T-helper 9 cell (primary cell): ENCODE measurements around the gene CTNS.

Experiments used
- DNase-seq: peaks from one replicate; pipeline ENCODE4 v3.0.0-alpha.2; 2020
- total RNA-seq, 2 donors: gene quantifications; one replicate each; lab custom pipeline; 2026; lab: John Stamatoyannopoulos, UW

The CTNS gene
- 9.4 to 23.0 reads per million in 2 donors for total RNA-seq

- DNase-seq = peak; percentile 92
These were observed at the start of gene CTNS, which contains the start of gene SHPK for GRCh38 chr17:3636154-3636907. Gene CTNS, plus strand, starts transcription at chr17:3636760. Its CDS starts 3,447 bp downstream, at chr17:3640207. Gene SHPK, minus strand, starts transcription at chr17:3636250. Its CDS starts 31 bp downstream, at chr17:3636219.

GRCh38 chr17:3589784-3590183 lies 46.8 kb upstream of the CTNS start:
- DNase-seq = no peak

GRCh38 chr17:3590231-3590630 lies 46.3 kb upstream of the CTNS start:
- DNase-seq = no peak

GRCh38 chr17:3590768-3591167 lies 45.8 kb upstream of the CTNS start:
- DNase-seq = no peak

GRCh38 chr17:3592216-3592860 lies 44.2 kb upstream of the CTNS start:
- DNase-seq = no peak

- DNase-seq = no peak
These were observed 43.2 kb upstream of the CTNS start for GRCh38 chr17:3593384-3593783.

GRCh38 chr17:3594051-3594800 lies 42.3 kb upstream of the CTNS start:
- DNase-seq = no peak

- DNase-seq = no peak
These were observed 41.6 kb upstream of the CTNS start for GRCh38 chr17:3594976-3595375.

- DNase-seq = no peak
These were observed 39.6 kb upstream of the CTNS start for GRCh38 chr17:3596804-3597464.

- no peak for DNase-seq
These were observed 38.5 kb upstream of the CTNS start for GRCh38 chr17:3598078-3598477.

- DNase-seq = no peak
These were observed 35.9 kb upstream of the CTNS start for GRCh38 chr17:3600529-3601205.

GRCh38 chr17:3602499-3602898 lies 34.1 kb upstream of the CTNS start:
- DNase-seq = no peak

- no peak for DNase-seq
These were observed 33.3 kb upstream of the CTNS start for GRCh38 chr17:3603119-3603869.

GRCh38 chr17:3603870-3604259 lies 32.7 kb upstream of the CTNS start:
- DNase-seq = no peak

GRCh38 chr17:3609689-3610088 lies 26.9 kb upstream of the CTNS start:
- no peak for DNase-seq

- no peak for DNase-seq
These were observed 26.0 kb upstream of the CTNS start for GRCh38 chr17:3610523-3610922.

- DNase-seq = no peak
These were observed 23.4 kb upstream of the CTNS start for GRCh38 chr17:3613124-3613523.

GRCh38 chr17:3615160-3615870 lies 21.2 kb upstream of the CTNS start:
- no peak for DNase-seq

GRCh38 chr17:3621146-3621720 lies 15.3 kb upstream of the CTNS start:
- no peak for DNase-seq

GRCh38 chr17:3622977-3623594 lies 13.5 kb upstream of the CTNS start:
- no peak for DNase-seq
